HG02943 (cell line): ENCODE measurements around the gene EHF.
"Not testable (repeated sequence)": the region's sequence is repeated elsewhere in the genome, so short reads cannot be mapped to it uniquely, and the experiment has no call there.

ENCODE experiments used
- ATAC-seq: cut with Tn5 transposase; IDR thresholded peaks from one replicate; pipeline ENCODE4 v1.9.1; 2021; ENCODE audit warnings: mild to moderate bottlenecking, low read depth, moderate library complexity; ENCODE audit not compliant: unreplicated experiment

Gene EHF

DNA sequence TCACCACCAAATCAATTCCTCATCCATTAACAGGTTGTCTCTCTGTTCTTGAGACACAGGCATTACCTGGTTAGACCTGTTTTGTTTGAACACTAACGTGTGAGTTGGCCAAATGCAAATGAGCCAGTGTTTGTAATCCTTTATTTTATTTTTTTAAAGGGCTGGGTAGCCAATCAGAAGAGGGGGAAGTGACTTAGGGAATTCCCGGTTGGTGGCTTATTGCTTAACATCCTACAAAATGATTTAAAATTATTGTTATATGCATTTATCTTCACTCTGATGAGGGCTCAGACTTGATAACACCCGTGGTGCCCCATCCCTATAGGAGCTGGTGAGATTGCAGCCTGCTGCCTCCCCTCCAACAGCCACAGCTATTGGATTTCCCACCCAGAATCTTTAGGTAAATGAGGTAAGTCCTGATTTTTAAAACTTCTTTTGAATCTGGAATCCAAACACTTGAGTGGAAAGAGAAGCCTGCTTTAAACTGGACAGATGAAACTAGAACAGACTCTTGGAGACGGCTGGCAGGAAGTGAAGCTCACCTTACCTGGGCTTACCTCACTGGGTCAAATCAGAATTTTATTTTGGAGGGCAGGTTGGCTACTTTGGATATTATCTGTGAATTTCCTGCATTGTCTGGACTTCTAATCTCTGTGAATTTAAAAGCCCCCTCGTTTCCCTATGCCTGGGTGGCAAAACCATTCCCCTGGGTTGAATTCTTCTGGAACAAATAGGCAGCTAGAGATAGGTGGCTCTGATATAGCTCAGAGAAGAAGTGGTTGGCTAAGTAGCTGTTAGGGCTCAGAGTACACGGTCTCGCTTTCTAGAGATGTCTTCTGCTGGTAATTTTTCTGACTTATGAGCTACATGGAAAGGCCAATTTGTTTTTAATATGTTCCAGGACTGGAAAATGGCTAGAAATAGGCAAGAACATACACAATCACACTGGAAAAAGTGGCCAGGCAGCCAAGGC is at the start of gene EHF:
TSS of gene EHF (plus strand) at position 274 of the 973 bp plus-strand sequence. CDS start 21,538 bp downstream, outside the sequence.
- ATAC-seq: no peak

DNA sequence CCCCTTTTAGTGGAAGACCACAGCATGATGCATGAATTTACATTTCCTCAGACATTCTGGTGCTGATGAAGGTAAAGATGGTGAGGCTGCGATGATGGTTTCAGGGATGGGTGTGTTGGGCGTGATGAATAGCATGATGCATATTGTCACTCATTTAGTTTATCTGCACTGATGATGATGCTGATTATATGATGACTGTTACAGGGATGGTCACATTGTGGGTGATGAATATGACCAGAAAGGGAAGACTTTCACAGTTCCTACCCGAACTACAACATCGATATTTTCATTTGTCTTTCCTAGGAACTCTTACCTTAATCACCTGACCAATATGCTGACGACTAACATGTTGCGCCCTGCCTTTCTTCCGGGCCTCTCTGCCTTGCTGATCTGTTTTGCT is 47.4 kb upstream of the EHF start:
- no peak for ATAC-seq

DNA sequence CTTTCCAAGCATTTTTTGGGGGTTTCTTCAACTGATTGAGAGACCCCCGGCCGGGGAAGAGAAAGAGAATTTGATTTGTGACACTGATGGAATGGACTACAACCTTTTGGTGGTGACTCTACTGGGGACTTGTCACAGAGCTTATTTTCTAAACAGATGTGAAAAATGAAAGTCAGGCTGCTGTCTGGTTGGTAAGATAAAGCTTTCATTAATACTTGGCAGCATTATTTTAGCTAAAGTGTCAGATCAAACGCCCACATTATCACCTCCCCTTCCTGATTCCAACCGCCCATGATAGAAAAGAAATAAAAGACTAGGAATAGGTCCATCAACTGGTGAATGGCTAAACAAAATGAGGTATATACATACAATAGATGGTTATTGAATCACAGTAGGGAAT is 45.6 kb upstream of the EHF start:
- no peak for ATAC-seq

DNA sequence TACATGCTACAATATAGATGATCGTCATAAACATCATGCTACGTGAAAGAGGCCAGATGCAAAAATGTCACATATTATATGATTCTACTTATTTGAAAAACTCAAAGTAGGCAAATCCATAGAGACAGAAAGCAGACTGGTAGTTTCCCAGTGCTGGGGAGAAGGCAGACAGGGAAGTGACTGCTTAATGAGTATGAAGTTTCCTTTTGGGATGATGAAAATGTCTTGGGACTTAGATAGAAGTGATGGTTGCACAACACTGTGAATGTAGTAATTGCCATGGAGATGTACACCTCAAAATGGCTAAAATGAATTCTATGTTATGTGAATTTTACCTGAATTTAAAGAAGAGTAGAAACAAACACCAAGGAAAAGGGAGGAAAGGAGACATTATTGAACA is 45.2 kb upstream of the EHF start:
- ATAC-seq: no peak

DNA sequence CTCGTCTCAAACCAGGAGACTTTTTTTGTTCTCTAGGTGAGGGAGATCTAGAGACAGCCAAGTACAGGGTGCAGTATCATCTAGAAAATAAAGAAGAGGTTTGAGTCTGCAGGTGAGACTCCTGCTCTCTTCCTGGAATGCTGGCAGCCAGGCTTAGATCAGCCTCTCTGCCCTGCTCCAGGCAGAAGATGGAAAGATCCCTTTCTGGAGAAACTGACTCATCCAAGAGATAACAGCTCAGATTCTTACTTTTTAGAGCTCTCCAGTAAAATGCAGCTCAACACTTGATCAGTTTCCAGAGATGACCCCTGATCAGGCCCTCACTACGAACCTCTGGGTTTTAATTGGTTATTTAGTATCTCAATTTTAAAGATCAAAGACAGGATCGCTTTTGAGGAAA is 44.6 kb upstream of the EHF start:
- no peak for ATAC-seq

DNA sequence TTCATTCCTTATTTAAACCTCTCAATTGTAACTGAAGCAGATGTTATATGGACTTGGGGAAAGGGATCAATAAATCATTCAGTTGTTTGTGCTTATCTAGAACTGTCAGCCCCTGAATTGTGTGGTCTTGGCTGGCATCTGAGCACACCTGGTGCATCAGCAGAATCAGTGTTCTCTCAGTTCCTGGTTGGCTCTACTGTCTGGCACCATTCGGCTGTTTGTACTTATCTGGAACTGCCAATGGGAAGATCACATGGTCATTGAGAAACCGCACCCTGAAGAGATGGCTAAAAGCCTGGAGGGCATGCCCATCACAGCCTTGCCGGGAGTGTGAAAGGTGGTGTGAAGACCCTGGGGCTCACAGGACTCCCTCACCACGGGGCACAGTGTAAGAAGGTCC is 37.1 kb upstream of the EHF start:
- no peak for ATAC-seq

DNA sequence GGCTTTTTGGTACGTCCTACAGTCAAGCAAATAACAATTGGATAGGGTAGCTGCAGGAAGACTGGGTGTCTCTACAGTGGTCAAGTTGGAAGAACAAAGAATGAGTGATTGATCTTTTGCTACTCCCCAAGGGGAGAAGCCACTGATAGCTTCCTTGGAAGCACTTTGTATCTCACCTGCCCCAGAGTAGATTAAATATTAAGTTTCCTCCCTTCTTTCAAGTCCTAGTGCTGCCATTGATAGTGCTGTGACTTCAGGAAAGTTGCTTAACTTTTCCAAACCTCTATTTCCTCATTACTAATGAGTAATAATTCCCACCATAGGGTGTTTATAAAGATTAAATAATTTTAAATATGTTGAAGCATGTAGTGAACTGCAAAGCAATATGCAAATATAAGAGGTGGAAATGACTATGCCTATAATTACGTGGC is 35.6 kb upstream of the EHF start:
- no peak for ATAC-seq

DNA sequence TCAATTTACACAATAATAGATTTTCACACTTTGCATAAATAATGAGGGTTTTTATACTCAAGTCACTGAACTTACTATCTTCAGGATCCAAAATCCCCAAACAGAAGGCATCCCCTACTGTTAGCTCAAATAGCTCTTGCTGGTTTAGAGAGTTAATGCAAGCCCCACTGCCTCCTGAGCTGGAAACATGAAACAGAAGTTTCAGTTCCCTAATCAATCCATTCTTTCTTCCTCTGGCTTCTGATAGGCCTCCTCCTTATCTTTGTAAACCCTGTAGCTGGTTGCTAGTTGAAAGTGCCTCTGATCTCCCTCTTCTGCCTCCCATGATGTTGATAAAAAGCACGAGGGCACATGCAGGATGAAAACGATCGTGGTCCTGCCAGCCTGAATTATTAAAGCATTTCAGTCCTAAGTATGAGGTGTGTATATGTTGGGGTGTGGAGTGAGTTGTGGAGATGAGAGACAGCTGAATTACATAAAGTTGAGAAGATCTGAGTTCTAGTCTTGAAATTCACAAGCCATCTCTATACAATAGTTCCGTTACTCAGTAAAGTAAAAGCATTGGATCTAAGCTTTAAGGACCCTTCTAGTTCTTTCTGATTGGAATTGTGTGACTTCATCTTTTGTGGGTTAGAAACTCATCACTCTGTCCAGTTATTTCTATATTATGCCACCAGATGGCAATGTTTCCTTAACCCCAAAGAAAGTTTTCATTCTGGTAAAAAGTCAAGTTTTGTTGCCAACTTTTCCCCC is 35.0 kb upstream of the EHF start:
- ATAC-seq: no peak

DNA sequence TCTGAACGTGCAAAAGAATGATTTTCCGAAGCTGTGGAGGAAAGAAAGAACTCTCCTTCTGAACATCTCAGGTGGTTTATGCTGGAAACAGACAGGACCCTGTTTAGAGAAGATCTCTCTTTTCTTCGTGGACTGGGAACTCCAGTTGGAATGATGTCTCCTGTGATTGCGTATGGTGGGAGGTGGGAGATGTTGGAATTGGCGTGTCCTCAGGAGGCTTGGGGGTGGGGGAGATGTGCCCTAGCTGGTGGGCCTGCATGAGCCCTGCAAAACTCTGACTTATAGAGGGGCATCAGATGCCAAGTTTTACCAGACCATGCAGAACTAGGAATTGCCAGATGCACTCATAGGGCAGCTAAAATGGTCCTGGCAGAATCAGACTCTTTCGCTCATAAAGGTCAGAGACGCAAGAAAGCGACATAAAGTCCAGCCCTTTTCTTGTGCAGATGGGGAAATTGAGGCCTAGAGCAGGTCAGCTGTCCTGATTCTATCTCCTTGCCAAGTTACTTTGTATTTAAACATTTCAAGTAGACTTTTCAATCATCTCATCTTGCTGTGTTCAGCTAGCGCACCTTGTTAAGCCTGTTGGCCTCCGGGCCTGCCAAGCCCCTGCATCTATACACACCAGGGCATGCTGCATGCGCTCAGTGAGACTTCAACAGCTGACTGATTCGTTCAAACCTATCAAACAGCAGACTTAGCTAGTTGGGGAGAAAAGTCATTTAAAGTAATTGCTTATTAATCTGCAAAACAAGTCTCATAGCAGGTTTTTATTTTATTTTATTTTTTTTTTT is 34.2 kb upstream of the EHF start:
- no peak for ATAC-seq

DNA sequence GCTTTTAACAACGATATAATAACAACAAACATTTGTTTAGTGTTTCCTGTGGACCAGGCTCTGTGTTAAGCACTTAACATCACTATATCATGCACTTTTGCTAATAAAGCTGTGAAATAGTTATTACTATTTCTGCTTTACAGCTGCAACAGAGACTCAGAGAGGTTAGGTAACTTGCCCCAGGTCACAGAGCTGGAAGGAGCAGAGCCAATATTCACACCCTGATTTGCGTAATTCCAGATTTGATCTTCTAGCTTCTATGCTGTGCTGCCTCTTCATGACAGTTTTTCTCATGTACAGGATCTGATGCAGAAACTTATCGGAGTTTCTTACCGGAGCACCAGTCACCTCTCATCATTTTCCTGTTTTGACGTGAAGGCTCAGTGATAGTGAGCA is 33.6 kb upstream of the EHF start:
- no peak for ATAC-seq

DNA sequence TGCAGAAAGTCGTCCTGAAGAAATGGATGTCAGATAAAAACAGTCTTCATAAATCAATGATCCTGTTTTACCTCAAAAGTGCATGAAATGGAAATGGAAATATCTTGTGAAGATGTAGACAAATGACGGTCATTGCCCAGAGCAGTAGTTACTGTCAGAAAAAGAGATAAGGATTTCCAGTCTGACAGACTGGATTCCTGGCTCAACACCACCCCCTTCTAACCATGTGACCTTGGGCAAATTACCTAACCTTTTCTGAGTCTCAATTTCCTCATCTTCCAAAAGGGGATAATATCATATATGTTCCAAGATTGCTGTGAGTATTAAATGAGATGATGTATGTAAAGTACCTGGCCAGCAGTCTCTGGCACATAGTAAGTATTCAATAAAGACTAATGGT is 32.9 kb upstream of the EHF start:
- ATAC-seq: no peak

DNA sequence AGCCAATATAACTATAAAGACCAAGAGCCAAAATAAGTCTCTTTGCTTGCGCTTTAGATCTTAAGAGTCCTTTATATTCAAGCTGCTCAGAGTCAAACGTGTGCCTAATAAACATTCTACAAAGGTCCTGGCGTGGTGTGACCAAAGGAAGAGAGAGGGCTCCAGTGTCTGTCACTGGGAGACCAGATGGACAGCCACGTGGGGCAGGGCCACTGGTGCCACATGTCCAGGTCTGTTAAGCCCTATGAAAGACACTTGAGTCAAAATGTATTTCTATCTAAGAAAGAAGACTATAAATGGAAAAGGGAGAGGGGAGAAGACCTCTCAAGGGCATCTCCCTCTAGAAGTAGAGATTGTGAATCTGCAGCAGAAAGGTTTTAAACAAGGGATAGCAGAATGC is 32.2 kb upstream of the EHF start:
- no peak for ATAC-seq

DNA sequence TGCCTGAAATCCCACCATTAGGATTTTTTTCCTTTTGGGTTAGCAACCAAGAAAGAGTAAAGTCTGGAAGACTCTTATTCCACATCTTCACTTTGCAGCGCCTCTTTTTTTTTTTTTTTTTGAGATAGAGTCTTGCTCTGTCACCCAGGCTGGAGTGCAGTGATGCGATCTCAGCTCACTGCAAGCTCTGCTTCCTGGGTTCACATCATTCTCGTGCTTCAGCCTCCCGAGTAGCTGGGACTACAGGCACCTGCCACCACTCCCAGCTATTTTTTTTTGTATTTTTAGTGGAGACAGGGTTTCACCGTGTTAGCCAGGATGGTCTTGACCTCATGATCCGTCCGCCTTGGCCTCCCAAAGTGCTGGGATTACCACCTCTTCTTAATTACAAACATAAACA is 31.7 kb upstream of the EHF start:
- not testable (repeated sequence) for ATAC-seq

DNA sequence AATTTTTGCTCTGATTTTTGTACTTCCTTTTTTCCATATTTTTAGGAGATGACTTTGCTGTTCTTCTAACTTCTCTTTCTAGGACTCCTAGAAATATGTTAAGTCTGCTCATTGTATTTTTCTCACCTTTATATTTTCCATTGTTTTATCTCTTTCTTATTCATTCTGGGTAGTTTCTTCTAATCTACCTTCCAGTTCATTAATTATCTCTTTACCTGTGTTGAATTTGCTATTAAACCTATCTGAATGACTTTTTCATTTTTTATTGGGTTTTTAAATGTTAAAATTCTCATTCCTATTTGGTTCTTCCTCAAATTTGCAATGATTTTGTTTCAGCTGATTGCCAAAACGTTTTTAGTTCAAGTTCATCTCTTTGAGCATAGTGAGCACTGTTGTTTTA is 27.8 kb upstream of the EHF start:
- no peak for ATAC-seq

DNA sequence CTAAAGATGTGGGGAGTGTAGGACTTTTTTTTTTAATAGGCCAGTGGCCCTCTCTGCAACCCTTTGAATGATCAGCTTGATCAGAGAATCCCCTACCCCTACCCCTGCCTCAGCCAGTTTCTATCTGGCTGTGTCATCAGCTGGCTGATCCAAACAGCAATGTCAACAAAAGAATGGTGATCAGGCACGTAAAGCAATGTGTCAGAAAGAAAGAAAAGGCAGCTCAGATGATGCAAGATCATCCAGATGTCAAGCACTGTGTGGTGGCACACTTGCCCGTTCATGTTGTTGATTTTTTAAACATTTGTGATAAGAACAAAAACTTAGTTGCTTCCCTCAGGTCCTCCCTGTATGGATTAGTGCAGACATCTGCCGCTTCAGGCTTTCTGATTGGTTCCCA is 26.3 kb upstream of the EHF start:
- no peak for ATAC-seq

DNA sequence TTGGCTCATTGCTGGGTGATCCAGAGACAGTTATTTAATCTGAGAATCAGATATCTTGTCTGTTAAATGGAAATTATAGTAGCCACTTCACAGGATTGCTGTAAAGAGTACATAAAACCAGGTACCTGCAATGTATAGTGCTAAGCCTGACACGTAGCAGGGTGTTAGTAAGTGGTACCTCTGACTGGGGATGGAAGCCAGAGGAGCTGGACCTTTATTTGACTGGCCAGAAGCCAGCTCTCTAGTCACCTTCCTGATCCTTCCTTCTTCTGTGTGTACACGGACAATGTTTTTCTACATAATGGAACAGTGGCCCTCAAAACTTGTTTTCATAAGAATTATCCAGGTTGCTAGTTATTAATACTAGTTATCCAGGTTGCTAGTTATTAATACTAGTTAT is 25.5 kb upstream of the EHF start:
- no peak for ATAC-seq

DNA sequence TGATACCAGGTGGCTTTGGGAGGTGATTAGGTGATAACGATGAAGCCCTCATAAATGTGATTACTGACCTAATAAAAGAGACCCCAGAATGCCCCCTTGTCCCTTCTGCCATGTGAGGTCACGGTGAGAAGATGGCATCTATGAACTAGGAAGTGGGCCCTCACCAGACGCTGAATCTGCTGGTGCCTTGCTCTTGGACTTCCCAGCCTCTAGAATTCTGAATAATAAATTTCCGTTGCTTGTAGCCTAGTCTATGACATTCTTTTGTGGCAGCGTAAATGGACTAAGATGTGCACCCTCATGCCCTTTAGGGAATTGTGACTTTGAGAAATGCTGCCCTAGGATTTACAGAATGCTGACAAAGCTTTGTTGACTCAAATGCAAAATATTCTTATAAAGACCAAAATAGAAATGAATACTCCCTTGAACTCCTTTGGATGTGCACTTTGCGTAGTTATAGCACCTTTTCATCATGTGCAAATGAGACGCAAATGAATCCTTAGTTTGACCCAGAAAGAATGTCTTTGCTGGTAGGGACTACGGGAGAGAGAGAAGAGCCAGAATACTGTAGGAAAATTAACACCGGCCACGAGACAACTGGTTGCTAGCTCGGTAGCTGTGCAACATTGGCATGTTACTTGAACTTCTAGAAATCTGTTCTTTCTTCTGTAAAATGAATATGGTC is 24.8 kb upstream of the EHF start:
- no peak for ATAC-seq

DNA sequence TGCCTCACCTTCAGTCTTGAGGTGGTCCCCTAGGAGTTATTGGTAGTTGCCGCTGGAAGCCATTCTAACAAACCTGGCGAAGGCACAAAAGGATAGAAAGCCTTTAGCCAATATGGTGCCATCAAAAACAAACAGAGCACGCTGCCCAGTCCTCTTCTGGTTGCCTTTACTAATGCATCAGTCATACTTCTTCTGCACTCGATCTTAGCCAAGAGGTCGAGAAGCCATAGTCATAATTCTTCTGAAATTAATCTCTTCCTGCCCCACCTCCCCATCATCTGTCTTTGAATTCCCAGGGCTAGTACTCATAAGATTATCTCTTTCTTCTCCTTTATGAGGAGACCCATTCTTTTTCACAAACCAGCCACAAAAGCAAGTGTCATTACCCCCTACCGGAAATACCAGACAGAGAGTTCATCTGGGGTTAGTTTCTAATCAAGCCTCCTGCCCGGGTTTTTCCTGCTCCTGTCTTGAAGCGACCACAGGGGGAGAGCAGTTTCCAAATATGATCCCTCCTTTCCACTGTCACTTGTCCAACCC is 21.4 kb upstream of the EHF start:
- no peak for ATAC-seq

DNA sequence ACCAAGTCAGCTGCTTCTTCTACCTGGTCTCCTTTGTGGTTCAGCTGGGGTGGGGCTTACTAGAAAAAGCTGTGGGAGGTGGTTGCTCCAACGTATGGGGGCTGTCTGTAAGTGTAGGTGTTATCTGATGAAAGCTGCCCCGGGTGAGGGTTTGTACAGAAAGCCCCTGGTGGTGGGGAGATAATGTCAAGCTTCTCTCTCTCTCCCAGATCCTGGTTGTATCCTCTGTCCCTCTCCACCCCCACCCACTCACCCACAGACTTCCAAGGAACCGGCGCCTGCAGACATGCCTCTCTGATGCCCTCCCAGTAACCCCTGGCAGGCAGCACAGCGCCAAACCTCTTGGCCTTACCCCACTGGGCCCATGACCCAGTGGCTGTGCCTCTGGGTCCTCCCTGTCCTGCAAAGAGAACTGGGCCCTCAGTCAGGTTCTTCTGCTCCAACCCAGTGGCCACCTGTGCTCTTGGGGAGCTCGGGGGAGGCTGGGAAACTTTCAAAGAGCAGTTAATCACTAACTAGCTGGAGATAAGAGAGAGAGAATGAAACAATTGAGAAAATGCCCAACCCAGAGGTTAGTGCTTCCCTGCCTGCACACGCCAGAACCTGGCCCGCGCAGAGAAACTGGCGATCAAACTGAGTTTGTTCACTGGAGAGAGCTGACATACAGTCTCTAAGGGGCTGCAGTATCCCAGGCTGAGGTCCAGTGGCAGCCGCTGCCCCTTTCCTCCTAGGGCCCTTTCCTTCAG is 20.4 kb upstream of the EHF start:
- ATAC-seq: no peak
